Epithelial cell of alveolus of lung (primary cell): ENCODE results near the gene SENP2. TPM values are rescaled to one million over a fixed set of nuclear protein-coding genes. Genes with fewer than 3 reads are reported as not detected.

Source experiments
- total RNA-seq: library from RNA; depleted of rRNA; stranded (reverse); fragments of >200 nt; gene quantifications from 2 replicates; pipeline ENCODE4 v1.2.1, GENCODE V29; 2015

Gene SENP2
- 16.2 and 16.8 TPM in 2 replicates for total RNA-seq

GRCh38 chr3:185585859-185586685, at the start of gene SENP2:
Gene SENP2, plus strand, starts transcription at chr3:185586295. Its CDS starts 119 bp downstream, at chr3:185586414.

GRCh38 chr3:185552358-185552877, 33.7 kb upstream of the SENP2 start, which contains the start of gene LIPH:
Gene LIPH, minus strand, starts transcription at chr3:185552588. Its CDS starts 117 bp downstream, at chr3:185552471.

Other genes starting within 250 kb of the SENP2 start
- 18.0 and 19.3 TPM in 2 replicates for gene MAP3K13, start 223.2 kb upstream of the SENP2 start, total RNA-seq
- 9.7 and 10.0 TPM in 2 replicates for gene TMEM41A, start 87.3 kb upstream of the SENP2 start, total RNA-seq
- under 0.01 and 0.78 TPM in 2 replicates for gene LIPH, start 33.7 kb upstream of the SENP2 start, total RNA-seq
- 50.7 and 61.2 TPM in 2 replicates for gene IGF2BP2, start 238.7 kb downstream of the SENP2 start, total RNA-seq